Left lung (tissue), 10 donors: ENCODE measurements around the gene PHOX2A. TPM values are rescaled to one million over a fixed set of nuclear protein-coding genes. Genes with fewer than 3 reads are reported as not detected.

Experiments
- ATAC-seq: fragments of 200-7000 bp; cut with Tn5 transposase; one replicate; pipeline ENCODE4 v1.9.1; 2020; ENCODE audit warnings: moderate library complexity
- DNase-seq, 4 donors: peaks; one replicate each; pipeline ENCODE4 v3.0.0-alpha.2; 2013 to 2020
- H3K27ac ChIP-seq, 2 donors: fragments of 200-600 bp; sonication (generic) in 1 of 2; one replicate each; pipeline versions ENCODE4 v1.5.0 to v1.8.0; 2020 to 2021
- H3K27me3 ChIP-seq, 2 donors: fragments of 200-600 bp; sonication (generic) in 1 of 2; one replicate each; pipeline versions ENCODE4 v1.5.0 to v1.8.0; 2020 to 2021
- H3K36me3 ChIP-seq, 2 donors: fragments of 200-600 bp; sonication (generic) in 1 of 2; one replicate each; pipeline versions ENCODE4 v1.5.0 to v1.8.0; 2020 to 2021
- H3K4me1 ChIP-seq, 2 donors: fragments of 200-600 bp; one replicate each; pipeline ENCODE4 v1.8.0; 2021
- H3K4me3 ChIP-seq, 2 donors: fragments of 200-600 bp; sonication (generic) in 1 of 2; one replicate each; pipeline versions ENCODE4 v1.5.0 to v1.8.0; 2020 to 2021; ENCODE audit warnings: mild to moderate bottlenecking in 1 of 2
- H3K9me3 ChIP-seq, 2 donors: fragments of 200-600 bp; sonication (generic) in 1 of 2; one replicate each; pipeline versions ENCODE4 v1.5.0 to v1.8.0; 2020 to 2021
- CTCF ChIP-seq, 2 donors: fragments of 200-600 bp; sonication (generic) in 1 of 2; IDR thresholded peaks; one replicate each; pipeline versions ENCODE4 v1.5.0 to v1.8.0; 2021; ENCODE audit warnings: antibody characterized with exemption in 2 of 2
- intact Hi-C, 2 donors: fragments of 100-400 bp; cut with DNase I; formaldehyde crosslinking; loops; one replicate each; pipeline versions ENCODE4 v1.11.2 to v1.14.2; 2022
- polyA plus RNA-seq, 6 donors: library from polyadenylated mRNA; unstranded; fragments of 120-200 nt; gene quantifications; one replicate each; pipeline ENCODE4 v1.2.1, GENCODE V29; 2013; ENCODE audit not compliant: insufficient read length in 6 of 6
- total RNA-seq, 2 donors: library from RNA; stranded (reverse); fragmentation: NEBNext Ultra II Directional; extraction: Animal tissue kit (Norgen Biotek cat#: 25700); gene quantifications; one replicate each; pipeline ENCODE4 v1.2.1, GENCODE V29; 2021
- donor health status: DM: no; HTN: yes; CAD: no.
- donor health status: DM: no; HTN: no; CAD: no.

PHOX2A gene
- total and polyA plus RNA-seq, 8 donors: not detected

DNA sequence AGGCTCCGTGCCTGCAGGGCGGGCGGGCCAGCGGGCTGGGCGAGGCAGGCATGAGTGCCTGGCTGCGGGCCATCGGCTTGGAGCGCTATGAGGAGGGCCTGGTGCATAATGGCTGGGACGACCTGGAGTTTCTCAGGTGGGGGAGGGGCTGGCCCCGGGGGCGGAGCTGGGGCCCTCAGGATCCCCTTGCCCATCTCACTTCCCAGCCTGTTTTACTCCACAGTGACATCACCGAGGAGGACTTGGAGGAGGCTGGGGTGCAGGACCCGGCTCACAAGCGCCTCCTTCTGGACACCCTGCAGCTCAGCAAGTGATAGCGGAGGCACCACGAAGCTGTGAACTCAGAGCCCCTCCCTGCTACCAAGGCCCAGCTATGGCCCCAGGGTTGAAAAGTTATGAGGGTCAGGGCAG lies 5.9 kb downstream of the PHOX2A start:
- ATAC-seq (peak; percentile 80), DNase-seq (peak in 3 of 4 donors; percentile 65 to 87 (median 78))
- Histone ChIP-seq H3K27ac (no peak overlapping the region), H3K4me1 (peaks cover 17 to 31% of the 10 kb centered on the region in 2 donors), H3K4me3 (no peak overlapping the region), H3K9me3 (no peaks in the 10 kb centered on the region), H3K36me3 (peaks cover 0 to 59% of the 10 kb centered on the region in 2 donors), H3K27me3 (peaks cover 29 to 44% of the 10 kb centered on the region in 2 donors)
- peak; percentile 52 to 74 for TF ChIP-seq CTCF (IDR thresholded peaks at IDR 0.05)
- intact Hi-C loops: no loop called here

GRCh38 chr11:72237112-72237931 lies 6.7 kb downstream of the PHOX2A start:
- no peak for TF ChIP-seq CTCF (IDR thresholded peaks at IDR 0.05)
- no peak for DNase-seq
- H3K36me3 ChIP-seq: peaks cover 0 to 66% of the 10 kb centered on the region in 2 donors
- H3K27ac ChIP-seq: no peak overlapping the region
- H3K4me1 ChIP-seq: peaks cover 17 to 31% of the 10 kb centered on the region in 2 donors
- intact Hi-C loops: no loop called here
- H3K4me3 ChIP-seq: no peak overlapping the region
- peak; percentile 6 for ATAC-seq
- H3K9me3 ChIP-seq: no peaks in the 10 kb centered on the region
- H3K27me3 ChIP-seq: peaks cover 22 to 36% of the 10 kb centered on the region in 2 donors

DNA sequence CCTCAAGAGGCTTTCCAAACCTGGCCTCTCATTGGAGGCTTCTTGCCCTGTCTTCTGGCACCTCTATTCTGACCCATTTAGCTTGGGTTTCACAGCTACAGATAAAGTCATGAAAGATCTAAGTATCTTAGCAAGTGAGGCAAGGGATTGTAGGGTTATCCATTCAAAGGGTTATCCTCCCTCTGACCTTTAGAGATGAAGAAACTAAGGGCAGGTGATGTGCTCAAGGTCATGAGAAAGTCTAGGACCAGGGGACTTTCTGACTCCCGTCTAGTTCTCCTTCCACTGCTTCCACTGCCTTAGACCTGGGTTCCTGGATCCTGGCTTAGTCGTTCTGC lies 7.2 kb downstream of the PHOX2A start:
- intact Hi-C loops: no loop called here
- Histone ChIP-seq H3K4me3 (no peak overlapping the region), H3K27me3 (peaks cover 17 to 31% of the 10 kb centered on the region in 2 donors), H3K9me3 (no peaks in the 10 kb centered on the region), H3K4me1 (peaks cover 17 to 31% of the 10 kb centered on the region in 2 donors), H3K36me3 (peaks cover 0 to 72% of the 10 kb centered on the region in 2 donors), H3K27ac (no peak overlapping the region)
- ATAC-seq: no peak
- DNase-seq: no peak
- TF ChIP-seq CTCF (IDR thresholded peaks at IDR 0.05): no peak

DNA sequence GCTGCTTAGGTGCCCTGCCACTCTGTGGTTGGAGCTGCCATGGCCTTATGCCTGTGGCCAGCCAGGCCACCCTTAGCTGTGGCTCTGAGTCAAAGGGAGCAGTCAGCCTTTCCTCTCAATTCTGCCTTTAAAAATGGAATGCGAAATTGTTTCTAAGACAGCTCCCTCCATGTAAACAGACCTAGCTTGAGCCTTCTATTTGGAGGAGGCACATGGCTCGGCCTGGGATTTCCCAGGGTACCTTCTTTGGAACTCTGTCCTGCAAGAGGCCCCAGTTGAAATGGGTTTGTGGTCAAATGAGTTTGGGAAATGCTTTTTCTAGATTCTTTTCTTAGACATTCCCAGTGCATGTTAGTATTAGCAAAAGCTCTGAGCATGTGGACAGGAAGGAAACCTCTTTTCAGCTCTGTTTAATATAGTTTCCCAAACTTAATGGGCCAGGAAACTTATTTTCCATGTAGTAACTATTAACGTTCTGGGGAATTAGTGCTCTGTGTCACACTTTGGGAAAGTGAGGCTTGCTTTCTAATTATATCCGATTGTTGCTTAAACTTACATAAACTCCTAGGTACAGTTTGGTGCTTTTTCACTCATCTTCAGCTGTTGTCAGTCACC lies 7.8 kb downstream of the PHOX2A start:
- no peak overlapping the region for H3K4me3 ChIP-seq
- H3K27ac ChIP-seq: no peak overlapping the region
- H3K36me3 ChIP-seq: peaks cover 1 to 77% of the 10 kb centered on the region in 2 donors
- intact Hi-C loops: no loop called here
- H3K9me3 ChIP-seq: no peaks in the 10 kb centered on the region
- peaks cover 17 to 31% of the 10 kb centered on the region in 2 donors for H3K4me1 ChIP-seq
- TF ChIP-seq CTCF (IDR thresholded peaks at IDR 0.05): no peak
- ATAC-seq (no peak), DNase-seq (no peak)
- H3K27me3 ChIP-seq: peaks cover 13 to 25% of the 10 kb centered on the region in 2 donors

- Histone ChIP-seq H3K9me3 (no peaks in the 10 kb centered on the region), H3K27me3 (peaks cover 6 to 18% of the 10 kb centered on the region in 2 donors), H3K4me3 (no peak overlapping the region), H3K4me1 (peaks cover 16 to 25% of the 10 kb centered on the region in 2 donors), H3K36me3 (peaks cover 4 to 84% of the 10 kb centered on the region in 2 donors), H3K27ac (no peak overlapping the region)
- intact Hi-C loops: no loop called here
- DNase-seq (no peak), ATAC-seq (no peak)
- no peak for TF ChIP-seq CTCF (IDR thresholded peaks at IDR 0.05)
Measured at GRCh38 chr11:72235351-72236057, 8.5 kb downstream of the PHOX2A start.
